ENCODE results near the gene CHRM1.

CHRM1 gene

GRCh38 chr11:62925745-62926679 is 4.8 kb upstream of the CHRM1 start:
- DNase-seq = no peak

GRCh38 chr11:62925308-62925707 is 4.1 kb upstream of the CHRM1 start:
- no peak for DNase-seq

- DNase-seq = no peak
These were observed 2.6 kb upstream of the CHRM1 start for GRCh38 chr11:62923601-62924411.

GRCh38 chr11:62922653-62923431 is 1.7 kb upstream of the CHRM1 start:
- no peak for DNase-seq

GRCh38 chr11:62922189-62922589 is 1.0 kb upstream of the CHRM1 start:
- DNase-seq = no peak

GRCh38 chr11:62921573-62922188 is 518 bp upstream of the CHRM1 start:
- DNase-seq = no peak

GRCh38 chr11:62919898-62920640 is 1.1 kb downstream of the CHRM1 start:
- DNase-seq = no peak

GRCh38 chr11:62919476-62919875 is 1.7 kb downstream of the CHRM1 start:
- no peak for DNase-seq

- DNase-seq = no peak
These were observed 2.6 kb downstream of the CHRM1 start for GRCh38 chr11:62918531-62918930.

- DNase-seq = no peak
These were observed 3.2 kb downstream of the CHRM1 start for GRCh38 chr11:62917906-62918502.

GRCh38 chr11:62914416-62914815 is 6.7 kb downstream of the CHRM1 start:
- no peak for DNase-seq

GRCh38 chr11:62912268-62912667 is 8.9 kb downstream of the CHRM1 start:
- DNase-seq = no peak

- DNase-seq = no peak
These were observed 9.7 kb downstream of the CHRM1 start for GRCh38 chr11:62911137-62912130.

- no peak for DNase-seq
These were observed 10.9 kb downstream of the CHRM1 start for GRCh38 chr11:62910141-62910882.

GRCh38 chr11:62909107-62909894 is 11.9 kb downstream of the CHRM1 start:
- no peak for DNase-seq

- no peak for DNase-seq
These were observed 12.6 kb downstream of the CHRM1 start for GRCh38 chr11:62908468-62909072.

- peak; percentile 53 to 73 (median 62) for DNase-seq
These were observed 15.1 kb downstream of the CHRM1 start for GRCh38 chr11:62905927-62906531.

GRCh38 chr11:62905296-62905695 is 15.9 kb downstream of the CHRM1 start:
- DNase-seq = no peak

All from activated CD4-positive, CD25-positive, alpha-beta regulatory T cell (primary cell).